Measurements from ENCODE around the gene MAGEC1.

DNA sequence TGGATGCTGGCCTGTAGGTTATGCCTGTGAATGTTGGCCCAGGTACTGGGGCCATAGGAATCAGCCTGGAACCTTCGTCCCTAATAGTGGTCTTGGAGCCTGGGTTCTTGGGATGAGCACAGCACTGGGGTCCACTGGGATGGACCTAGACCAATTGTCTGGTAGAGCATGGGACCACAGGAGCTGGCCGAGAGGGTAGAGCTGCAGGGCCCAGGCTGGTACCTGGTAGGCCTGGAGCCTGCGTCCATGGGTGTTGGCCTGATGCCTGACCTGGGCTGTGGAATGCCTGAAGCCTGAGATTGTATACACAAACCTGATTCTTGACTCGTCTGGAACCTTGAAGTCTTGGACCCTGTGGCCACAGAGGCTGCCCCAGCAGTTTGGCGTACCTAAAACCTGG, 48.9 kb downstream of the MAGEC1 start:
- TF ChIP-seq POLR2AphosphoS5 (IDR thresholded peaks at IDR 0.05; ENCODE audit: low read depth, low read length): no peak
- no peak for TF ChIP-seq POLR2A (IDR thresholded peaks at IDR 0.05; ENCODE audit: low read depth, low read length)
- no peak for TF ChIP-seq TAF1 (IDR thresholded peaks at IDR 0.05; ENCODE audit: borderline replicate concordance, low read depth, low read length)
